IMR-90 (cell line): ENCODE measurements around the gene INPP5A. TPM values are rescaled to one million over a fixed set of nuclear protein-coding genes. Genes with fewer than 3 reads are reported as not detected.

Experiments used
- ATAC-seq: fragments of 200-7000 bp; cut with Tn5 transposase; 2 replicates; pipeline ENCODE4 v1.9.1; 2020; ENCODE audit warnings: low read depth, mild to moderate bottlenecking, moderate library complexity
- BruUV-seq: library from RNA; stranded (reverse); fragments of 400-500 nt; replicated peaks from 2 replicates; lab custom pipeline; 2021; lab: Mats Ljungman, UMichigan
- CTCF ChIA-PET: fragments of 300-600 bp; formaldehyde crosslinking; extraction: SDS; loops from one replicate; lab custom pipeline; 2021; ENCODE audit warnings: antibody characterized with exemption; lab: Yijun Ruan, JAX
- POLR2A ChIA-PET: fragments of 300-600 bp; sonication (Branson Sonifier 250); formaldehyde crosslinking; loops from one replicate; lab custom pipeline; 2022; ENCODE audit warnings: antibody characterized with exemption; ENCODE audit not compliant: unreplicated experiment; lab: Charles Lee
- DNase-seq: peaks from one replicate; pipeline ENCODE4 v3.0.0; 2013
- H2AFZ ChIP-seq: replicated peaks from 2 replicates; pipeline ENCODE3; 2013; ENCODE audit warnings: low read length, mild to moderate bottlenecking; ENCODE audit not compliant: poor library complexity
- H2AK5ac ChIP-seq: 2 replicates; pipeline ENCODE4 v1.6.1; 2013; ENCODE audit warnings: low read depth, low read length, inconsistent platforms
- H2AK9ac ChIP-seq: replicated peaks from 2 replicates; pipeline ENCODE3; 2013; ENCODE audit warnings: mild to moderate bottlenecking, low read depth, low read length, moderate library complexity; ENCODE audit not compliant: poor library complexity
- H2BK120ac ChIP-seq: 2 replicates; pipeline ENCODE4 v1.6.1; 2013; ENCODE audit warnings: low read depth, low read length, inconsistent platforms
- H2BK15ac ChIP-seq: 3 replicates; pipeline ENCODE4 v1.6.1; 2013; ENCODE audit warnings: low read depth, low read length, inconsistent platforms
- H2BK20ac ChIP-seq: 2 replicates; pipeline ENCODE4 v1.6.1; 2013; ENCODE audit warnings: low read depth, mild to moderate bottlenecking, inconsistent platforms, low read length, moderate library complexity
- H2BK5ac ChIP-seq: 2 replicates; pipeline ENCODE4 v1.6.1; 2013; ENCODE audit warnings: mild to moderate bottlenecking, low read depth, low read length, inconsistent platforms; ENCODE audit not compliant: poor library complexity, severe bottlenecking
- H3K14ac ChIP-seq: replicated peaks from 2 replicates; pipeline ENCODE4 v1.6.1; 2013; ENCODE audit warnings: low read depth, low read length, inconsistent platforms
- H3K18ac ChIP-seq: 2 replicates; pipeline ENCODE4 v1.6.1; 2013; ENCODE audit warnings: low read depth, low read length, control low read depth
- H3K23ac ChIP-seq: 2 replicates; pipeline ENCODE4 v1.6.1; 2013; ENCODE audit warnings: low read depth, low read length, inconsistent platforms
- H3K27ac ChIP-seq: 2 replicates; pipeline ENCODE4 v1.5.1; 2013; ENCODE audit warnings: mild to moderate bottlenecking, control low read depth, low read length; ENCODE audit not compliant: insufficient read depth
- H3K27me3 ChIP-seq: 2 replicates; pipeline ENCODE4 v1.6.1; 2013; ENCODE audit warnings: low read length; ENCODE audit not compliant: control insufficient read depth, insufficient read depth
- H3K36me3 ChIP-seq: 2 replicates; pipeline ENCODE4 v1.6.1; 2013; ENCODE audit warnings: low read length, mixed read lengths; ENCODE audit not compliant: control insufficient read depth, insufficient read depth
- H3K4ac ChIP-seq: 2 replicates; pipeline ENCODE4 v1.6.1; 2013; ENCODE audit warnings: low read depth, low read length, inconsistent platforms
- H3K4me1 ChIP-seq: 2 replicates; pipeline ENCODE4 v1.6.1; 2013; ENCODE audit warnings: low read length, mixed read lengths; ENCODE audit not compliant: control insufficient read depth, insufficient read depth
- H3K4me2 ChIP-seq: 2 replicates; pipeline ENCODE4 v1.6.1; 2013; ENCODE audit warnings: low read depth, mild to moderate bottlenecking, control low read depth, low read length, moderate library complexity
- H3K4me3 ChIP-seq: 2 replicates; pipeline ENCODE4 v1.5.1; 2013; ENCODE audit warnings: low read depth, mild to moderate bottlenecking, control low read depth, low read length, moderate library complexity; ENCODE audit not compliant: insufficient read depth
- H3K56ac ChIP-seq: 2 replicates; pipeline ENCODE4 v1.6.1; 2013; ENCODE audit warnings: low read length, inconsistent platforms; ENCODE audit not compliant: insufficient read depth; ENCODE audit errors: extremely low read depth
- H3K79me1 ChIP-seq, 2 experiments: 2 replicates each; pipeline ENCODE4 v1.6.1; 2013; ENCODE audit warnings: low read length in 2 of 2, inconsistent platforms in 1 of 2, low read depth in 1 of 2
- H3K9ac ChIP-seq: 2 replicates; pipeline ENCODE4 v1.6.1; 2013; ENCODE audit warnings: low read depth, low read length, control low read depth
- H3K9me1 ChIP-seq: 2 replicates; pipeline ENCODE4 v1.6.1; 2013; ENCODE audit warnings: low read length, inconsistent platforms; ENCODE audit not compliant: insufficient read depth
- H3K9me3 ChIP-seq: 2 replicates; pipeline ENCODE4 v1.6.1; 2013; ENCODE audit warnings: low read length; ENCODE audit not compliant: control insufficient read depth, insufficient read depth
- H4K20me1 ChIP-seq: 2 replicates; pipeline ENCODE4 v1.6.1; 2013; ENCODE audit warnings: low read length, inconsistent platforms; ENCODE audit not compliant: insufficient read depth
- H4K5ac ChIP-seq: 2 replicates; pipeline ENCODE4 v1.6.1; 2013; ENCODE audit warnings: mild to moderate bottlenecking, low read depth, low read length, control low read depth
- H4K8ac ChIP-seq, 2 experiments: 2 replicates each; pipeline ENCODE4 v1.6.1; 2013; ENCODE audit warnings: low read depth in 2 of 2, low read length in 2 of 2, control low read depth in 1 of 2, inconsistent platforms in 1 of 2
- H4K91ac ChIP-seq: 2 replicates; pipeline ENCODE4 v1.6.1; 2013; ENCODE audit warnings: low read depth, low read length, inconsistent platforms; ENCODE audit not compliant: insufficient read depth
- RCOR1 ChIP-seq: IDR thresholded peaks from 2 replicates; pipeline ENCODE4 v1.6.1; 2012; ENCODE audit warnings: mild to moderate bottlenecking, low read length, improper control_type of control experiment; ENCODE audit not compliant: insufficient replicate concordance
- WGBS, 2 experiments: methylation state at CpG; one replicate each; pipeline versions ENCODE4 v1.1.5 to v1.1.7; 2013; ENCODE audit warnings: missing lambda C conversion rate in 2 of 2; ENCODE audit not compliant: insufficient read length in 1 of 2; ENCODE audit errors: extremely low coverage in 2 of 2; 5-methylcytosine and 5-hydroxymethylcytosine counted together
- dilution Hi-C: fragments of 300-500 bp; cut with HindIII; formaldehyde crosslinking; loops from one replicate; pipeline ENCODE4 v1.14.3; 2018; ENCODE audit warnings: low sequenced_read_pairs; ENCODE audit not compliant: unreplicated experiment
- in situ Hi-C: fragments of 300-500 bp; cut with MboI; formaldehyde crosslinking; loops from 3 replicates; pipeline ENCODE4 v1.14.3; 2019; ENCODE audit warnings: low sequenced_read_pairs, inconsistent platforms, mixed read lengths
- intact Hi-C: fragments of 100-400 bp; cut with micrococcal nuclease; formaldehyde crosslinking; loops from 2 replicates; pipeline ENCODE4 v1.10.0; 2022
- polyA plus RNA-seq, 3 experiments: library from polyadenylated mRNA; depleted of rRNA; stranded (reverse); fragments of >200 nt; gene quantifications; 2 replicates each; pipeline ENCODE4 v1.2.3, GENCODE V29; 2012; ENCODE audit warnings: low replicate concordance in 1 of 3
- total RNA-seq: library from RNA; depleted of rRNA; stranded (reverse); fragments of >200 nt; gene quantifications from 2 replicates; pipeline ENCODE4 v1.2.3, GENCODE V29; 2012

Gene INPP5A
- total and polyA plus RNA-seq, 2 of the 4 experiments (the other 2 are of a cell fraction): 21.4 to 36.7 TPM

GRCh38 chr10:132521466-132522102 is 16.0 kb upstream of the INPP5A start:
- no peak overlapping the region for H3K4me2 ChIP-seq
- dilution Hi-C loops (no loop called here), in situ Hi-C loops (no loop called here), intact Hi-C loops (no loop called here)
- H2AK5ac ChIP-seq: 0 out of 2 replicates have a peak overlapping the region, but pooled peaks have one; percentile 12
- no peak overlapping the region for H3K23ac ChIP-seq
- H2BK120ac ChIP-seq: no peak overlapping the region
- no peak overlapping the region for H2BK5ac ChIP-seq
- peak overlapping the region; percentile 29; the same call in 1 of the 2 replicates for H3K4ac ChIP-seq
- no peak overlapping the region for H3K18ac ChIP-seq
- peaks cover 10% of the 10 kb centered on the region for H3K9me1 ChIP-seq
- no peak overlapping the region for H3K4me3 ChIP-seq
- H3K36me3 ChIP-seq: no peaks in the 10 kb centered on the region
- H4K8ac ChIP-seq: no peak overlapping the region
- no peak overlapping the region for H4K5ac ChIP-seq
- H3K4me1 ChIP-seq: peaks cover 25% of the 10 kb centered on the region
- H3K14ac ChIP-seq: no peak overlapping the region
- H3K79me1 ChIP-seq: peaks cover 0 to 7% of the 10 kb centered on the region in 2 experiments; a peak in 2 of 4 replicates
- H2BK15ac ChIP-seq: no peak overlapping the region; the same call in 2 of the 3 replicates
- H3K9me3 ChIP-seq: no peaks in the 10 kb centered on the region
- H2AK9ac ChIP-seq: peak overlapping the region; percentile 33
- WGBS, 2 experiments: 93% methylated on average over 14 of the region's 19 CpGs; no CpG with 5 or more reads in 1 of the 2 experiments
- H4K91ac ChIP-seq: no peak overlapping the region
- no peak for TF ChIP-seq RCOR1
- BruUV-seq: no TSS peak
- no peak overlapping the region for H2BK20ac ChIP-seq
- no peaks in the 10 kb centered on the region for H4K20me1 ChIP-seq
- ChIA-PET POLR2A (no interaction called here), CTCF (interaction anchor here (0.5 kb wide), 1 partner anchor 114 kb away, joined by 7 read pairs; no protein-coding TSS in a partner anchor)
- DNase-seq (no peak), ATAC-seq (no peak)
- no peak overlapping the region for H3K9ac ChIP-seq
- no peak overlapping the region for H2AFZ ChIP-seq
- H3K27ac ChIP-seq: no peak overlapping the region
- no peaks in the 10 kb centered on the region for H3K27me3 ChIP-seq
- no peak overlapping the region for H3K56ac ChIP-seq
